ENCODE data around the gene FAM228B. TPM values are rescaled to one million over a fixed set of nuclear protein-coding genes. Genes with fewer than 3 reads are reported as not detected.

Gene FAM228B
- total RNA-seq, 1 donor from 2014 or later = 63.1 TPM

- no peak for DNase-seq (ENCODE audit: low spot score)
These were observed 79.9 kb downstream of the FAM228B start for GRCh38 chr2:24203029-24203786.

GRCh38 chr2:24203787-24204150 is 80.5 kb downstream of the FAM228B start:
- DNase-seq (ENCODE audit: low spot score) = no peak

- DNase-seq (ENCODE audit: low spot score) = no peak
These were observed 81.2 kb downstream of the FAM228B start for GRCh38 chr2:24204505-24204904.

GRCh38 chr2:24205131-24205530 is 81.9 kb downstream of the FAM228B start:
- no peak for DNase-seq (ENCODE audit: low spot score)

- no peak for DNase-seq (ENCODE audit: low spot score)
These were observed 83.0 kb downstream of the FAM228B start for GRCh38 chr2:24206242-24206641.

GRCh38 chr2:24206714-24207113 is 83.4 kb downstream of the FAM228B start:
- DNase-seq (ENCODE audit: low spot score) = no peak

- DNase-seq (ENCODE audit: low spot score) = no peak
These were observed 84.1 kb downstream of the FAM228B start for GRCh38 chr2:24207359-24207758.

- DNase-seq (ENCODE audit: low spot score) = no peak
These were observed 85.2 kb downstream of the FAM228B start for GRCh38 chr2:24208490-24208889.

- no peak for DNase-seq (ENCODE audit: low spot score)
These were observed 86.3 kb downstream of the FAM228B start for GRCh38 chr2:24209389-24210105.

- DNase-seq (ENCODE audit: low spot score) = no peak
These were observed 86.8 kb downstream of the FAM228B start for GRCh38 chr2:24210106-24210455.

- DNase-seq (ENCODE audit: low spot score) = no peak
These were observed 87.5 kb downstream of the FAM228B start for GRCh38 chr2:24210723-24211122.

GRCh38 chr2:24211408-24211807 is 88.1 kb downstream of the FAM228B start:
- DNase-seq (ENCODE audit: low spot score) = no peak

- no peak for DNase-seq (ENCODE audit: low spot score)
These were observed 91.6 kb downstream of the FAM228B start for GRCh38 chr2:24214880-24215279.

Other genes starting within 250 kb of the FAM228B start
- gene ATAD2B, start 196.3 kb upstream of the FAM228B start, total RNA-seq (ENCODE audit: insufficient read depth, low replicate concordance) = 21.4 TPM
- 15.4 TPM for gene UBXN2A, start 183.0 kb upstream of the FAM228B start, total RNA-seq (ENCODE audit: insufficient read depth, low replicate concordance)
- 0.48 TPM for gene MFSD2B, start 113.4 kb upstream of the FAM228B start, total RNA-seq (ENCODE audit: insufficient read depth, low replicate concordance)
- 12.5 TPM for gene WDCP, start 76.1 kb upstream of the FAM228B start, total RNA-seq (ENCODE audit: insufficient read depth, low replicate concordance)
- not detected for gene FKBP1B, start 73.7 kb upstream of the FAM228B start, total RNA-seq (ENCODE audit: insufficient read depth, low replicate concordance)
- 127 TPM for gene SF3B6, start 47.1 kb upstream of the FAM228B start, total RNA-seq (ENCODE audit: insufficient read depth, low replicate concordance)
- 12.3 TPM for gene TP53I3, start 38.6 kb upstream of the FAM228B start, total RNA-seq (ENCODE audit: insufficient read depth, low replicate concordance)
- not detected for gene PFN4, start 135 bp upstream of the FAM228B start, total RNA-seq (ENCODE audit: insufficient read depth, low replicate concordance)
- not detected for gene FAM228A, start 51.6 kb downstream of the FAM228B start, total RNA-seq (ENCODE audit: insufficient read depth, low replicate concordance)
- gene ITSN2, start 237.1 kb downstream of the FAM228B start, total RNA-seq (ENCODE audit: insufficient read depth, low replicate concordance) = 43.6 TPM

Measured in umbilical cord (tissue), 2 donors.